ENCODE results near the gene LIPC. TPM values are rescaled to one million over a fixed set of nuclear protein-coding genes. Genes with fewer than 3 reads are reported as not detected.

LIPC gene
- total and polyA plus RNA-seq, 2 experiments from 2014 or later = not detected

GRCh38 chr15:58546635-58547627 is 115.1 kb downstream of the LIPC start:
- ATAC-seq (no peak), DNase-seq (ENCODE audit: low spot score) (no peak)
- Histone ChIP-seq H3K4me1 (ENCODE audit: insufficient read depth) (peaks cover 3% of the 10 kb centered on the region; the same call in 1 of the 2 replicates), H3K27me3 (ENCODE audit: insufficient read depth) (no peaks in the 10 kb centered on the region), H3K9me2 (ENCODE audit: insufficient read depth) (0 out of 2 replicates have a peak, but pooled peaks cover 3% of the 10 kb centered on the region), H3K27ac (ENCODE audit: low read depth) (no peak overlapping the region), H3F3A (replicated peaks; ENCODE audit: low read depth) (no peaks in the 10 kb centered on the region), H3K36me3 (ENCODE audit: insufficient read depth) (no peaks in the 10 kb centered on the region), H3K79me2 (replicated peaks; ENCODE audit: insufficient read depth) (no peaks in the 10 kb centered on the region), H4K20me1 (replicated peaks; ENCODE audit: insufficient read depth) (no peaks in the 10 kb centered on the region), H3K4me3 (no peak overlapping the region), H3K4me2 (no peak overlapping the region), H2AFZ (no peak overlapping the region)
- Mint-ChIP-seq H3K4me3 (no peak overlapping the region), H3K27ac (no peak overlapping the region; the same call in 1 of the 2 replicates), H3K27me3 (ENCODE audit: insufficient read depth, low read depth, poor library complexity) (peaks cover 8% of the 10 kb centered on the region), H3K36me3 (ENCODE audit: low read depth) (no peaks in the 10 kb centered on the region), H3K4me1 (peaks cover 6% of the 10 kb centered on the region), H3K9me3 (no peaks in the 10 kb centered on the region)
- TF ChIP-seq ETS1 (IDR thresholded peaks at IDR 0.05) (no peak), POLR2AphosphoS5 (IDR thresholded peaks at IDR 0.05; ENCODE audit: low read depth) (no peak), NANOG (IDR thresholded peaks at IDR 0.05; ENCODE audit: borderline replicate concordance) (no peak), CREB1 (CRISPR knock-in tag; IDR thresholded peaks at IDR 0.05; ENCODE audit: low read depth) (no peak)

- H3K27ac Mint-ChIP-seq = no peak overlapping the region
- H3K27ac ChIP-seq (ENCODE audit: low read depth) = no peak overlapping the region
- ATAC-seq = no peak
- TF ChIP-seq NANOG (IDR thresholded peaks at IDR 0.05; ENCODE audit: borderline replicate concordance) (no peak), EZH2 (IDR thresholded peaks at IDR 0.05; ENCODE audit: low read depth, unreplicated experiment) (no peak), EZH2phosphoT487 (IDR thresholded peaks at IDR 0.05; ENCODE audit: unreplicated experiment) (no peak), REST (IDR thresholded peaks at IDR 0.05; ENCODE audit: unreplicated experiment) (no peak), ZNF462 (CRISPR knock-in tag; IDR thresholded peaks at IDR 0.05) (no peak)
Observed at GRCh38 chr15:58547628-58548307, 116.0 kb downstream of the LIPC start.

More at GRCh38 chr15:58547628-58548307, 116.0 kb downstream of the LIPC start:
- H3K9me2 ChIP-seq (ENCODE audit: insufficient read depth) = 0 out of 2 replicates have a peak, but pooled peaks cover 3% of the 10 kb centered on the region
- no peaks in the 10 kb centered on the region for H4K20me1 ChIP-seq (replicated peaks; ENCODE audit: insufficient read depth)
- H3K27me3 ChIP-seq (ENCODE audit: insufficient read depth) = no peaks in the 10 kb centered on the region
- DNase-seq (ENCODE audit: low spot score) = no peak
- Mint-ChIP-seq H3K4me1 (peaks cover 14% of the 10 kb centered on the region), H3K27me3 (ENCODE audit: insufficient read depth, low read depth, poor library complexity) (peaks cover 11% of the 10 kb centered on the region), H3K9me3 (no peaks in the 10 kb centered on the region), H3K36me3 (ENCODE audit: low read depth) (no peaks in the 10 kb centered on the region), H3K4me3 (no peak overlapping the region)
- no peaks in the 10 kb centered on the region for H3K79me2 ChIP-seq (replicated peaks; ENCODE audit: insufficient read depth)
- H2AFZ ChIP-seq = peak overlapping the region; percentile 69; the same call in 1 of the 2 replicates
- H3K4me2 ChIP-seq = no peak overlapping the region
- peaks cover 8% of the 10 kb centered on the region for H3K4me1 ChIP-seq (ENCODE audit: insufficient read depth)
- no peaks in the 10 kb centered on the region for H3K36me3 ChIP-seq (ENCODE audit: insufficient read depth)
- no peak overlapping the region for H3K4me3 ChIP-seq
- H3F3A ChIP-seq (replicated peaks; ENCODE audit: low read depth) = no peaks in the 10 kb centered on the region
